ENCODE data around the gene TUBB.

DNA sequence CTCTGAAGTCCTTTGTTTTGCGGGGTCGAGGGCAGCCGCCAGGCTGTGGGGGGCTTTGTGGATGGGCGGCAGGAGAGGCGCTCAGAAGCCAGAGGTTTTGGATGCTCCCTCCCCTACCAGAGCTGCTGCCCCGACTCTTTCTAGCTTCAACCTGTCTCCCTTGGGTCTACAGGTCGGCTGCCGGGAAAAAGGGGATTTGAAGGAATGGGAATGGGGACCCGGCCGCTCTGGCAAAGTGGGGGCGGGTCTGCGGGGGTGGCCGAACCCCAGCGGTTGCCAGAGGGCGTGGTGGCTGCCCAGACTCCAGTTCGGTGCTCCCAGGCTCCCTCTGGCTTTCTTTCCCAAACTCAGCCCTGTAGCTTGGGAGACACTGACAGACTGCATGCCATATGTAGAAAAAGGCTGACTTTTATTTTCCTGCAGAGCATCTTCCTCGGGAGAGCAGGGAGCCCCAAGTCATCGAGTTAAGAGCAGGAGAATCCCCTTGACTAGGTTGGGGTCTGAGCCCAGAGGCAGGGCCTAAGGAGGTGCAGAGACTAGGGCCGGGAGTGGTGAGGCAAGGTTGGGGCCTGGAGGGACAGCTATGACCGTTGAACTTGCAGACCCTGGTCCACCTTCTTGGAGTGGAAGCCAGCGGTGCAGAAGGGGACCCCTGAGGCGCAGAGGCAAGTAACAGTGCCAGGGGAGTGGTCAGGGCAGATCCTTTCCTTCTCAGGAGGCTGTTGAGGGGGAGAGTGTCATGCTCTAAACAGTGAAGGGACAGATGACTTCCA is 32.3 kb upstream of the TUBB start:
- TF ChIP-seq POLR2AphosphoS5 (IDR thresholded peaks at IDR 0.05; ENCODE audit: insufficient read depth, low read depth, low read length) = no peak
- TF ChIP-seq EZH2 (IDR thresholded peaks at IDR 0.05; ENCODE audit: borderline replicate concordance, low read depth, low read length, severe bottlenecking) = no peak
- TF ChIP-seq, protein P1, sequence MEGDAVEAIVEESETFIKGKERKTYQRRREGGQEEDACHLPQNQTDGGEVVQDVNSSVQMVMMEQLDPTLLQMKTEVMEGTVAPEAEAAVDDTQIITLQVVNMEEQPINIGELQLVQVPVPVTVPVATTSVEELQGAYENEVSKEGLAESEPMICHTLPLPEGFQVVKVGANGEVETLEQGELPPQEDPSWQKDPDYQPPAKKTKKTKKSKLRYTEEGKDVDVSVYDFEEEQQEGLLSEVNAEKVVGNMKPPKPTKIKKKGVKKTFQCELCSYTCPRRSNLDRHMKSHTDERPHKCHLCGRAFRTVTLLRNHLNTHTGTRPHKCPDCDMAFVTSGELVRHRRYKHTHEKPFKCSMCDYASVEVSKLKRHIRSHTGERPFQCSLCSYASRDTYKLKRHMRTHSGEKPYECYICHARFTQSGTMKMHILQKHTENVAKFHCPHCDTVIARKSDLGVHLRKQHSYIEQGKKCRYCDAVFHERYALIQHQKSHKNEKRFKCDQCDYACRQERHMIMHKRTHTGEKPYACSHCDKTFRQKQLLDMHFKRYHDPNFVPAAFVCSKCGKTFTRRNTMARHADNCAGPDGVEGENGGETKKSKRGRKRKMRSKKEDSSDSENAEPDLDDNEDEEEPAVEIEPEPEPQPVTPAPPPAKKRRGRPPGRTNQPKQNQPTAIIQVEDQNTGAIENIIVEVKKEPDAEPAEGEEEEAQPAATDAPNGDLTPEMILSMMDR (IDR thresholded peaks at IDR 0.05; ENCODE audit: extremely low read depth in 1 of 2, insufficient read depth in 1 of 2, low read depth in 1 of 2, low read length in 2 of 2) = no peak
- TF ChIP-seq POLR2A (IDR thresholded peaks at IDR 0.05; ENCODE audit: low read depth, low read length) = peak; percentile 17
- no peak for TF ChIP-seq JUN (IDR thresholded peaks at IDR 0.05; ENCODE audit: borderline replicate concordance, insufficient read depth, insufficient read length, low read depth)
- no peak for TF ChIP-seq MYC (IDR thresholded peaks at IDR 0.05; ENCODE audit: low read depth, low read length)
- TF ChIP-seq, protein P2, sequence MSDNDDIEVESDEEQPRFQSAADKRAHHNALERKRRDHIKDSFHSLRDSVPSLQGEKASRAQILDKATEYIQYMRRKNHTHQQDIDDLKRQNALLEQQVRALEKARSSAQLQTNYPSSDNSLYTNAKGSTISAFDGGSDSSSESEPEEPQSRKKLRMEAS (IDR thresholded peaks at IDR 0.05; ENCODE audit: insufficient read depth, insufficient read length) = no peak
- no peak for TF ChIP-seq FOS (IDR thresholded peaks at IDR 0.05; ENCODE audit: borderline replicate concordance, insufficient read depth, low read length)
- no peak for TF ChIP-seq GATA2 (IDR thresholded peaks at IDR 0.05; ENCODE audit: insufficient read depth, insufficient read length, low read depth, low read length)
